ENCODE results near the gene LRP1B. TPM values are rescaled to one million over a fixed set of nuclear protein-coding genes. Genes with fewer than 3 reads are reported as not detected.

Gene LRP1B
- total and polyA plus RNA-seq, 4 donors = 0.01 to 0.84 (median 0.17) TPM

DNA sequence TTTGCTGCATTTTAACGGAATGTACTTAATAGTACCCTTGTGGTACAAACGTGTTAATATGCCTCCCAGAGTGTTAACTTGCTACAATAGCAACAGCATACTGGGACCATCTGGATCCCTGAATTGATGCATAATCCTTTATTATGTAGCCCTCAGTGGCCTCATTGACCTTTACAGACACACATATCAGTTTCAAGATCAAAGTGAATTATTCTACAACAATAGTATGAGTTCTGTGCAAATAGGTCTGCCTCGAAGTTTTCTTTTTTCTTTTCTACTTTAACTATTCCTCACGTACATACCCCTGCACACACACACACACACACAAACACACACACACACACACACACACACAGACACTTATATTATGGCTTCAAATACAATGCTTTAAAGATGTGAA is 1622.1 kb downstream of the LRP1B start:
- no peaks in the 10 kb centered on the region for H3K36me3 ChIP-seq (ENCODE audit: control insufficient read depth in 4 of 4, insufficient read depth in 3 of 4, low read depth in 1 of 4, low read length in 3 of 4)
- no peaks in the 10 kb centered on the region for H3K27me3 ChIP-seq (ENCODE audit: control insufficient read depth in 4 of 4, insufficient read depth in 4 of 4, low read length in 3 of 4)
- H3K9ac ChIP-seq (ENCODE audit: low read depth in 1 of 2, low read length in 2 of 2) = no peak overlapping the region
- no peaks in the 10 kb centered on the region for H3K4me1 ChIP-seq (ENCODE audit: control insufficient read depth in 4 of 4, insufficient read depth in 4 of 4, low read length in 3 of 4)
- WGBS = 60% methylated on average over 4 of the region's 4 CpGs
- TF ChIP-seq TAF1 (conservative IDR thresholded peaks at IDR 0.05) = no peak
- TF ChIP-seq, protein P1, sequence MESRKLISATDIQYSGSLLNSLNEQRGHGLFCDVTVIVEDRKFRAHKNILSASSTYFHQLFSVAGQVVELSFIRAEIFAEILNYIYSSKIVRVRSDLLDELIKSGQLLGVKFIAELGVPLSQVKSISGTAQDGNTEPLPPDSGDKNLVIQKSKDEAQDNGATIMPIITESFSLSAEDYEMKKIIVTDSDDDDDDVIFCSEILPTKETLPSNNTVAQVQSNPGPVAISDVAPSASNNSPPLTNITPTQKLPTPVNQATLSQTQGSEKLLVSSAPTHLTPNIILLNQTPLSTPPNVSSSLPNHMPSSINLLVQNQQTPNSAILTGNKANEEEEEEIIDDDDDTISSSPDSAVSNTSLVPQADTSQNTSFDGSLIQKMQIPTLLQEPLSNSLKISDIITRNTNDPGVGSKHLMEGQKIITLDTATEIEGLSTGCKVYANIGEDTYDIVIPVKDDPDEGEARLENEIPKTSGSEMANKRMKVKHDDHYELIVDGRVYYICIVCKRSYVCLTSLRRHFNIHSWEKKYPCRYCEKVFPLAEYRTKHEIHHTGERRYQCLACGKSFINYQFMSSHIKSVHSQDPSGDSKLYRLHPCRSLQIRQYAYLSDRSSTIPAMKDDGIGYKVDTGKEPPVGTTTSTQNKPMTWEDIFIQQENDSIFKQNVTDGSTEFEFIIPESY (IDR thresholded peaks at IDR 0.05) = no peak
- TF ChIP-seq, protein P2, sequence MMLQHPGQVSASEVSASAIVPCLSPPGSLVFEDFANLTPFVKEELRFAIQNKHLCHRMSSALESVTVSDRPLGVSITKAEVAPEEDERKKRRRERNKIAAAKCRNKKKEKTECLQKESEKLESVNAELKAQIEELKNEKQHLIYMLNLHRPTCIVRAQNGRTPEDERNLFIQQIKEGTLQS (IDR thresholded peaks at IDR 0.05) = no peak
- TF ChIP-seq JUND (IDR thresholded peaks at IDR 0.05) = no peak
- no peak for TF ChIP-seq RAD21 (IDR thresholded peaks at IDR 0.05)
- TF ChIP-seq, protein P3, sequence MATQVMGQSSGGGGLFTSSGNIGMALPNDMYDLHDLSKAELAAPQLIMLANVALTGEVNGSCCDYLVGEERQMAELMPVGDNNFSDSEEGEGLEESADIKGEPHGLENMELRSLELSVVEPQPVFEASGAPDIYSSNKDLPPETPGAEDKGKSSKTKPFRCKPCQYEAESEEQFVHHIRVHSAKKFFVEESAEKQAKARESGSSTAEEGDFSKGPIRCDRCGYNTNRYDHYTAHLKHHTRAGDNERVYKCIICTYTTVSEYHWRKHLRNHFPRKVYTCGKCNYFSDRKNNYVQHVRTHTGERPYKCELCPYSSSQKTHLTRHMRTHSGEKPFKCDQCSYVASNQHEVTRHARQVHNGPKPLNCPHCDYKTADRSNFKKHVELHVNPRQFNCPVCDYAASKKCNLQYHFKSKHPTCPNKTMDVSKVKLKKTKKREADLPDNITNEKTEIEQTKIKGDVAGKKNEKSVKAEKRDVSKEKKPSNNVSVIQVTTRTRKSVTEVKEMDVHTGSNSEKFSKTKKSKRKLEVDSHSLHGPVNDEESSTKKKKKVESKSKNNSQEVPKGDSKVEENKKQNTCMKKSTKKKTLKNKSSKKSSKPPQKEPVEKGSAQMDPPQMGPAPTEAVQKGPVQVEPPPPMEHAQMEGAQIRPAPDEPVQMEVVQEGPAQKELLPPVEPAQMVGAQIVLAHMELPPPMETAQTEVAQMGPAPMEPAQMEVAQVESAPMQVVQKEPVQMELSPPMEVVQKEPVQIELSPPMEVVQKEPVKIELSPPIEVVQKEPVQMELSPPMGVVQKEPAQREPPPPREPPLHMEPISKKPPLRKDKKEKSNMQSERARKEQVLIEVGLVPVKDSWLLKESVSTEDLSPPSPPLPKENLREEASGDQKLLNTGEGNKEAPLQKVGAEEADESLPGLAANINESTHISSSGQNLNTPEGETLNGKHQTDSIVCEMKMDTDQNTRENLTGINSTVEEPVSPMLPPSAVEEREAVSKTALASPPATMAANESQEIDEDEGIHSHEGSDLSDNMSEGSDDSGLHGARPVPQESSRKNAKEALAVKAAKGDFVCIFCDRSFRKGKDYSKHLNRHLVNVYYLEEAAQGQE (IDR thresholded peaks at IDR 0.05) = no peak
- TF ChIP-seq HNF4A (conservative IDR thresholded peaks at IDR 0.05) = no peak
- TF ChIP-seq YY1 (IDR thresholded peaks at IDR 0.05) = no peak
- TF ChIP-seq, protein P4, sequence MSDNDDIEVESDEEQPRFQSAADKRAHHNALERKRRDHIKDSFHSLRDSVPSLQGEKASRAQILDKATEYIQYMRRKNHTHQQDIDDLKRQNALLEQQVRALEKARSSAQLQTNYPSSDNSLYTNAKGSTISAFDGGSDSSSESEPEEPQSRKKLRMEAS (IDR thresholded peaks at IDR 0.05) = no peak
- TF ChIP-seq FOXA1 (IDR thresholded peaks at IDR 0.05) = no peak
- TF ChIP-seq RXRA (IDR thresholded peaks at IDR 0.05) = no peak
- TF ChIP-seq SP1 (IDR thresholded peaks at IDR 0.05) = no peak
- TF ChIP-seq NR2F2 (IDR thresholded peaks at IDR 0.05) = no peak
- no peak for TF ChIP-seq HNF4G (IDR thresholded peaks at IDR 0.05)
- no peak for TF ChIP-seq FOXA2 (IDR thresholded peaks at IDR 0.05)
- no peak for TF ChIP-seq GABPA (IDR thresholded peaks at IDR 0.05 in 1 of 2, conservative IDR thresholded peaks at IDR 0.05 in 1 of 2)
- TF ChIP-seq, protein P5, sequence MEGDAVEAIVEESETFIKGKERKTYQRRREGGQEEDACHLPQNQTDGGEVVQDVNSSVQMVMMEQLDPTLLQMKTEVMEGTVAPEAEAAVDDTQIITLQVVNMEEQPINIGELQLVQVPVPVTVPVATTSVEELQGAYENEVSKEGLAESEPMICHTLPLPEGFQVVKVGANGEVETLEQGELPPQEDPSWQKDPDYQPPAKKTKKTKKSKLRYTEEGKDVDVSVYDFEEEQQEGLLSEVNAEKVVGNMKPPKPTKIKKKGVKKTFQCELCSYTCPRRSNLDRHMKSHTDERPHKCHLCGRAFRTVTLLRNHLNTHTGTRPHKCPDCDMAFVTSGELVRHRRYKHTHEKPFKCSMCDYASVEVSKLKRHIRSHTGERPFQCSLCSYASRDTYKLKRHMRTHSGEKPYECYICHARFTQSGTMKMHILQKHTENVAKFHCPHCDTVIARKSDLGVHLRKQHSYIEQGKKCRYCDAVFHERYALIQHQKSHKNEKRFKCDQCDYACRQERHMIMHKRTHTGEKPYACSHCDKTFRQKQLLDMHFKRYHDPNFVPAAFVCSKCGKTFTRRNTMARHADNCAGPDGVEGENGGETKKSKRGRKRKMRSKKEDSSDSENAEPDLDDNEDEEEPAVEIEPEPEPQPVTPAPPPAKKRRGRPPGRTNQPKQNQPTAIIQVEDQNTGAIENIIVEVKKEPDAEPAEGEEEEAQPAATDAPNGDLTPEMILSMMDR (IDR thresholded peaks at IDR 0.05; ENCODE audit: low read depth, low read length, missing input control) = no peak
- no peak for TF ChIP-seq EGR1 (IDR thresholded peaks at IDR 0.05; ENCODE audit: low read depth in 2 of 2)
- H3K9me3 ChIP-seq (ENCODE audit: control insufficient read depth in 4 of 4, low read length in 3 of 4) = no peaks in the 10 kb centered on the region
- DNase-seq (ENCODE audit: low spot score) = no peak
- no peak overlapping the region for H3K27ac ChIP-seq (ENCODE audit: low read depth in 1 of 2, low read length in 2 of 2)
- no peak overlapping the region for H3K4me3 ChIP-seq (ENCODE audit: low read depth in 1 of 3, low read length in 3 of 3)
